WI38 (cell line): Measurements from ENCODE around the gene DCDC2B.

ENCODE experiments used
- H3K4me3 ChIP-seq: 2 replicates; pipeline ENCODE4 v1.5.1; 2011; ENCODE audit warnings: low read depth, mild to moderate bottlenecking, control low read depth, low read length
- TF ChIP-seq, protein P1 (sequence below): IDR thresholded peaks from 2 replicates; pipeline ENCODE4 v1.5.1; 2012; ENCODE audit warnings: low read depth, mild to moderate bottlenecking, control low read depth, low read length

DCDC2B gene

DNA sequence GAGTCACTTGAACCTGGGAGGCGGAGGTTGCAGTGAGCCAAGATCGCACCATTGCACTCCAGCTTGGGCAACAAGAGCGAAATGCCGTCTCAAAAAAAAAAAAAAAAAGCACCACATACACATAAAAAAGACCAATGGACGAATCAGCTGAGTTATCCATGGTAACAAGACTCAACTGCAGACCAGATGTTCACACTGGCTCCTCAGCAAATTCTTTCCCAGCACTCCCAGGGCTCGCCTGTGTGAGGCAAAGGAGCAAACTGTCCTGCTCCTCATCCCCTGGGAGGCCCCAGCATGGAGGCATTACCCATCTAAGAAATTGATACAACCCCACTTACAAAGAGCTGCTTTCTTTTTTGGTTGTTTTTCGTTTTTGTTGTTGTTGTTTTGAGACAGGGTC, 10.1 kb downstream of the DCDC2B start:
- H3K4me3 ChIP-seq: no peak overlapping the region
- TF ChIP-seq, protein P1, sequence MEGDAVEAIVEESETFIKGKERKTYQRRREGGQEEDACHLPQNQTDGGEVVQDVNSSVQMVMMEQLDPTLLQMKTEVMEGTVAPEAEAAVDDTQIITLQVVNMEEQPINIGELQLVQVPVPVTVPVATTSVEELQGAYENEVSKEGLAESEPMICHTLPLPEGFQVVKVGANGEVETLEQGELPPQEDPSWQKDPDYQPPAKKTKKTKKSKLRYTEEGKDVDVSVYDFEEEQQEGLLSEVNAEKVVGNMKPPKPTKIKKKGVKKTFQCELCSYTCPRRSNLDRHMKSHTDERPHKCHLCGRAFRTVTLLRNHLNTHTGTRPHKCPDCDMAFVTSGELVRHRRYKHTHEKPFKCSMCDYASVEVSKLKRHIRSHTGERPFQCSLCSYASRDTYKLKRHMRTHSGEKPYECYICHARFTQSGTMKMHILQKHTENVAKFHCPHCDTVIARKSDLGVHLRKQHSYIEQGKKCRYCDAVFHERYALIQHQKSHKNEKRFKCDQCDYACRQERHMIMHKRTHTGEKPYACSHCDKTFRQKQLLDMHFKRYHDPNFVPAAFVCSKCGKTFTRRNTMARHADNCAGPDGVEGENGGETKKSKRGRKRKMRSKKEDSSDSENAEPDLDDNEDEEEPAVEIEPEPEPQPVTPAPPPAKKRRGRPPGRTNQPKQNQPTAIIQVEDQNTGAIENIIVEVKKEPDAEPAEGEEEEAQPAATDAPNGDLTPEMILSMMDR: no peak

GRCh38 chr1:32220746-32221580, 12.1 kb downstream of the DCDC2B start:
- peak overlapping the region; percentile 83 for H3K4me3 ChIP-seq
- TF ChIP-seq, protein P1: no peak

GRCh38 chr1:32221581-32221979, 12.7 kb downstream of the DCDC2B start:
- TF ChIP-seq, protein P1: no peak

GRCh38 chr1:32221980-32222755, 13.3 kb downstream of the DCDC2B start, which contains the start of the genes EIF3I and TMEM234:
Gene EIF3I (plus strand): TSS chr1:32222407. CDS start chr1:32222442, 35 bp downstream.
Gene TMEM234 (minus strand): TSS chr1:32222353. CDS start chr1:32222322, 31 bp downstream.
- TF ChIP-seq, protein P1: no peak
- peak within 1 kb of the TSS; percentile 83 for H3K4me3 ChIP-seq

More at GRCh38 chr1:32221581-32221979, 12.7 kb downstream of the DCDC2B start:
- peak overlapping the region; percentile 83 for H3K4me3 ChIP-seq

DNA sequence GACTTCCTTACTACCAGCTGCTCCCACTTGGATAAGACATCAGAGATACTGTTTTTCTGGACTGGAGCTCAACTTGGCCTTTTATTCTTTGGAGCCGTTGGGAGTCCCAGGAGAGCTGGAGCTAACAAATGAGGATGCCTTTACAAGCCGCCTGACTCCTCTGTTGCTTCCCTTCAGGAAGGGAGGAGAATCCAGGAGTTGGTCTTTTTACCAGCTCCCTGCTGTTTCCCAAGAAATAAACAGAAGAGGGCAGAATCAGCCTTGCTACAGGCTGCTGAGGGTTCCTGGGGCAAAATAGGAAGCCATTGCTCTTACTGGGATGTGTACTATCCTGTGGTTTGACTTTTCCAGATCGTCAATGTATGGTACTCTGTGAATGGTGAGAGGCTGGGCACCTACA, 14.8 kb downstream of the DCDC2B start:
- TF ChIP-seq, protein P1: no peak
- 0 out of 2 replicates have a peak overlapping the region, but pooled peaks have one; percentile 3 for H3K4me3 ChIP-seq

DNA sequence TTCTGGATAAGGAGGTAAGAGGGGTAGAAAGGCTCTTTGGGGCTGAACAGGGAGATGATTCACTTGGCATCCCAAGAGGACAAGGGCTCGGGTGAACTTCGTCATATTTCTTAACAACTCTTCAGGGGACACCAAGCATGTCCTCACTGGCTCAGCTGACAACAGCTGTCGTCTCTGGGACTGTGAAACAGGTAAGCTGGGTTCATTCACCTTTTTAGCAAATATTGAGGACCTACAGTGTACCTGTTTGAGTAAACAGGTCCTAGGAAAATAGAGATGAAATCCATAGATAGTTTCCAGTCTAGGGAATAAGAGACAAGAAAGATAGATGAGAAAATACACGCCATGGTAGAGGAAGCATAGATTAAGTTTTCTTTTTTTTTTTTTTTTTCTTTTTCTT, 15.4 kb downstream of the DCDC2B start:
- H3K4me3 ChIP-seq: no peak overlapping the region
- TF ChIP-seq, protein P1: no peak

- TF ChIP-seq, protein P1: no peak
- H3K4me3 ChIP-seq: no peak overlapping the region
These were observed 19.9 kb downstream of the DCDC2B start for GRCh38 chr1:32228771-32229170.
